H9 (cell line): ENCODE data around the gene FYN. TPM values are rescaled to one million over a fixed set of nuclear protein-coding genes. Genes with fewer than 3 reads are reported as not detected.
A peak's percentile ranks its signal among the peaks of the same experiment; 100 is the strongest.

Experiments
- DNase-seq: peaks from one replicate; pipeline ENCODE4 v3.0.0-alpha.2; 2017
- H2AFZ ChIP-seq: one replicate; pipeline ENCODE4 v1.6.1; 2013; ENCODE audit warnings: mild to moderate bottlenecking, low read length, control low read depth, moderate library complexity
- H2AK5ac ChIP-seq: 2 replicates; pipeline ENCODE4 v1.6.1; 2013; ENCODE audit warnings: low read length, control low read depth, mixed read lengths; ENCODE audit not compliant: insufficient read length
- H2BK120ac ChIP-seq: one replicate; pipeline ENCODE4 v1.6.1; 2013; ENCODE audit warnings: low read depth, mild to moderate bottlenecking, low read length, control low read depth, inconsistent platforms; ENCODE audit not compliant: poor library complexity, severe bottlenecking
- H2BK12ac ChIP-seq: 2 replicates; pipeline ENCODE4 v1.6.1; 2013; ENCODE audit warnings: low read length, control low read depth, mixed read lengths, low read depth; ENCODE audit not compliant: insufficient read length
- H2BK15ac ChIP-seq: 2 replicates; pipeline ENCODE4 v1.6.1; 2013; ENCODE audit warnings: low read depth, low read length, control low read depth
- H2BK20ac ChIP-seq: one replicate; pipeline ENCODE4 v1.6.1; 2013; ENCODE audit warnings: low read depth, mild to moderate bottlenecking, low read length, control low read depth, inconsistent platforms; ENCODE audit not compliant: poor library complexity, severe bottlenecking
- H2BK5ac ChIP-seq: 2 replicates; pipeline ENCODE4 v1.6.1; 2013; ENCODE audit warnings: low read length, control low read depth, mixed read lengths; ENCODE audit not compliant: insufficient read length
- H3K14ac ChIP-seq: 2 replicates; pipeline ENCODE4 v1.6.1; 2013; ENCODE audit warnings: low read length, control low read depth; ENCODE audit not compliant: insufficient read depth
- H3K18ac ChIP-seq: 2 replicates; pipeline ENCODE4 v1.6.1; 2013; ENCODE audit warnings: low read depth, mild to moderate bottlenecking, mixed read lengths, low read length, control low read depth; ENCODE audit not compliant: insufficient read length
- H3K23ac ChIP-seq: 2 replicates; pipeline ENCODE4 v1.6.1; 2013; ENCODE audit warnings: low read length, control low read depth, mixed read lengths, low read depth; ENCODE audit not compliant: insufficient read length
- H3K23me2 ChIP-seq: 2 replicates; pipeline ENCODE4 v1.6.1; 2013; ENCODE audit warnings: low read depth, mild to moderate bottlenecking, mixed read lengths, low read length, control low read depth; ENCODE audit not compliant: insufficient read length, poor library complexity, severe bottlenecking
- H3K27ac ChIP-seq: 2 replicates; pipeline ENCODE4 v1.5.1; 2013; ENCODE audit warnings: low read length, control low read depth, mixed read lengths, low read depth; ENCODE audit not compliant: insufficient read length
- H3K27me3 ChIP-seq: 2 replicates; pipeline ENCODE4 v1.6.1; 2013; ENCODE audit warnings: low read length, control low read depth, inconsistent platforms; ENCODE audit not compliant: insufficient read depth
- H3K4ac ChIP-seq: 2 replicates; pipeline ENCODE4 v1.6.1; 2013; ENCODE audit warnings: low read depth, mild to moderate bottlenecking, control low read depth, inconsistent platforms, low read length, moderate library complexity
- H3K4me1 ChIP-seq: 2 replicates; pipeline ENCODE4 v1.6.1; 2013; ENCODE audit warnings: low read length, control low read depth, inconsistent platforms; ENCODE audit not compliant: insufficient read depth
- H3K4me2 ChIP-seq: 2 replicates; pipeline ENCODE4 v1.6.1; 2013; ENCODE audit warnings: low read length, control low read depth, mixed read lengths; ENCODE audit not compliant: insufficient read length, insufficient read depth
- H3K56ac ChIP-seq: 2 replicates; pipeline ENCODE4 v1.6.1; 2013; ENCODE audit warnings: low read depth, mild to moderate bottlenecking, mixed read lengths, low read length, control low read depth; ENCODE audit not compliant: insufficient read length
- H3K79me1 ChIP-seq: 2 replicates; pipeline ENCODE4 v1.6.1; 2013; ENCODE audit warnings: low read depth, mild to moderate bottlenecking, moderate library complexity, low read length, control low read depth, inconsistent platforms; ENCODE audit not compliant: insufficient read depth, poor library complexity, severe bottlenecking
- H3K79me2 ChIP-seq: 2 replicates; pipeline ENCODE4 v1.6.1; 2013; ENCODE audit warnings: low read length, control low read depth, inconsistent platforms; ENCODE audit not compliant: insufficient read depth
- H3K9ac ChIP-seq: 2 replicates; pipeline ENCODE4 v1.6.1; 2013; ENCODE audit warnings: low read length, control low read depth, mixed read lengths; ENCODE audit not compliant: insufficient read length; ENCODE audit errors: extremely low read depth
- H3K9me3 ChIP-seq: one replicate; pipeline ENCODE4 v1.6.1; 2013; ENCODE audit warnings: low read depth, low read length, inconsistent platforms; ENCODE audit not compliant: control insufficient read depth
- H3T11ph ChIP-seq: one replicate; pipeline ENCODE4 v1.6.1; 2013; ENCODE audit warnings: mild to moderate bottlenecking, low read length, control low read depth, inconsistent platforms
- H4K20me1 ChIP-seq: one replicate; pipeline ENCODE4 v1.6.1; 2013; ENCODE audit not compliant: control insufficient read depth, insufficient read length, insufficient read depth
- H4K5ac ChIP-seq: 2 replicates; pipeline ENCODE4 v1.6.1; 2013; ENCODE audit warnings: low read depth, mild to moderate bottlenecking, mixed read lengths, low read length, control low read depth; ENCODE audit not compliant: insufficient read length
- H4K8ac ChIP-seq: replicated peaks from 2 replicates; pipeline ENCODE4 v1.6.1; 2013; ENCODE audit warnings: low read length, control low read depth, mixed read lengths, low read depth; ENCODE audit not compliant: insufficient read length
- H4K91ac ChIP-seq: 2 replicates; pipeline ENCODE4 v1.6.1; 2013; ENCODE audit warnings: low read depth, mild to moderate bottlenecking, moderate library complexity, mixed read lengths, low read length, control low read depth; ENCODE audit not compliant: insufficient read length
- H3K27ac Mint-ChIP-seq, 3 experiments: 2 replicates in 2 of 3; 3 replicates in 1 of 3; pipeline ENCODE4 v1.8.0; 2020 to 2021; ENCODE audit warnings: mixed read lengths in 3 of 3, mild to moderate bottlenecking in 1 of 3, moderate library complexity in 1 of 3
- H3K27me3 Mint-ChIP-seq: 2 replicates; pipeline ENCODE4 v1.8.0; 2021; ENCODE audit warnings: low read depth, mild to moderate bottlenecking, moderate library complexity, mixed read lengths
- H3K36me3 Mint-ChIP-seq, 3 experiments: 2 replicates in 2 of 3; 3 replicates in 1 of 3; pipeline ENCODE4 v1.8.0; 2020 to 2021; ENCODE audit warnings: low read depth in 3 of 3, mixed read lengths in 3 of 3; ENCODE audit not compliant: insufficient read depth in 1 of 3
- H3K4me1 Mint-ChIP-seq, 2 experiments: 2 replicates each; pipeline ENCODE4 v1.8.0; 2020; ENCODE audit warnings: mixed read lengths in 2 of 2
- H3K4me3 Mint-ChIP-seq, 2 experiments: 2 replicates in 1 of 2; 3 replicates in 1 of 2; pipeline ENCODE4 v1.8.0; 2020 to 2021; ENCODE audit warnings: mild to moderate bottlenecking in 2 of 2, mixed read lengths in 2 of 2, moderate library complexity in 1 of 2
- H3K9me3 Mint-ChIP-seq, 2 experiments: 2 replicates in 1 of 2; 3 replicates in 1 of 2; pipeline ENCODE4 v1.8.0; 2020; ENCODE audit warnings: mild to moderate bottlenecking in 2 of 2, mixed read lengths in 2 of 2, moderate library complexity in 1 of 2
- CTCF ChIP-seq: fragments of 200-600 bp; sonication (generic); conservative IDR thresholded peaks from 3 replicates; pipeline ENCODE4 v1.8.0; 2021; ENCODE audit warnings: antibody characterized with exemption, mild to moderate bottlenecking
- WGBS: extraction: QIAGEN DNeasy Blood & Tissue Kit; methylation state at CpG from one replicate; pipeline ENCODE4 v1.1.7; 2013; ENCODE audit warnings: missing lambda C conversion rate, low lambda C conversion rate, mixed read lengths; ENCODE audit not compliant: insufficient read length; ENCODE audit errors: extremely low coverage; 5-methylcytosine and 5-hydroxymethylcytosine counted together
- total RNA-seq: library from RNA; stranded (reverse); gene quantifications from 2 replicates; pipeline ENCODE4 v1.2.1, GENCODE V29; 2021

The FYN gene
- total RNA-seq, 1 experiment from 2014 or later, result 64.8 TPM

DNA sequence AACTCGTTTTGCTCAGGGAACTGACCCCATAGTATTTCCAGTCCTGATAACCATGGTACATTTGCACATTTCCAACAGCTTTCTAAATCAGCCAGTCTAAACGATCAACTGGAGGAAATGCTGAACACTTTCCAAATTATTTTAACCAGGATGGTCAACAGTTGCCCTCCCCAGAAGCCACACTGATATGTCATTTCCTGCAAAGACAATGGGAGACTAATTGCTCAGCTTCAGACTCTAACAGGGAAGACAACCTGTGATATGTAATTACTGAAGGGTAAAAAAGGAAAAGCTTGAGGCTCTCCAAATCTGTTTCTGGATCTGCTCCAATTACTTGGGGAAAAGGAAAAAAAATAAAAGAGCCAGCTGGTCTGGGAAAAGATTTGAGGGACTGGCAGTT, 88.8 kb downstream of the FYN start:
- no peak for TF ChIP-seq CTCF
- Histone ChIP-seq H3K27ac (no peak overlapping the region), H4K5ac (no peak overlapping the region), H3K79me2 (no peaks in the 10 kb centered on the region), H2BK120ac (no peak overlapping the region), H4K20me1 (no peaks in the 10 kb centered on the region), H2BK15ac (no peak overlapping the region), H2AFZ (no peak overlapping the region), H3K23me2 (no peaks in the 10 kb centered on the region), H2BK5ac (no peak overlapping the region), H3K9me3 (no peaks in the 10 kb centered on the region), H2AK5ac (no peak overlapping the region), H3T11ph (no peak overlapping the region), H3K4me2 (no peak overlapping the region), H3K23ac (no peak overlapping the region), H3K79me1 (no peaks in the 10 kb centered on the region), H4K8ac (no peak overlapping the region), H3K14ac (no peak overlapping the region), H3K18ac (no peak overlapping the region), H3K27me3 (no peaks in the 10 kb centered on the region), H3K9ac (no peak overlapping the region), H3K4me1 (peaks cover 2% of the 10 kb centered on the region; the same call in 1 of the 2 replicates), H3K4ac (no peak overlapping the region), H4K91ac (no peak overlapping the region), H2BK12ac (no peak overlapping the region), H3K56ac (no peak overlapping the region), H2BK20ac (no peak overlapping the region)
- WGBS, result no CpG with 5 or more reads among the region's 2 CpGs
- Mint-ChIP-seq H3K4me1 (peaks cover 4 to 5% of the 10 kb centered on the region in 2 experiments; a peak in 1 of 4 replicates), H3K36me3 (peaks cover 0 to 4% (median 2%) of the 10 kb centered on the region in 3 experiments; a peak in 3 of 7 replicates), H3K27ac (0 out of 7 replicates have a peak overlapping the region, but pooled peaks of 1 of the 3 experiments have one; percentile 29), H3K9me3 (no peaks in the 10 kb centered on the region; a peak in 1 of 5 replicates), H3K4me3 (no peak overlapping the region), H3K27me3 (no peaks in the 10 kb centered on the region)
- DNase-seq, result no peak
